ENCODE results near the gene CBX2.

The CBX2 gene

GRCh38 chr17:79793924-79794304, 16.0 kb downstream of the CBX2 start:
- no peak overlapping the region for H3K4me3 ChIP-seq (replicated peaks; ENCODE audit: insufficient read depth, low read length)
- TF ChIP-seq GABPA (IDR thresholded peaks at IDR 0.05; ENCODE audit: low read depth) (no peak), POLR2AphosphoS5 (IDR thresholded peaks at IDR 0.05; ENCODE audit: low read depth) (no peak), SPI1 (IDR thresholded peaks at IDR 0.05; ENCODE audit: borderline replicate concordance, low read depth) (no peak), CTCF (IDR thresholded peaks at IDR 0.05; ENCODE audit: insufficient read depth, low read length) (no peak), REST (IDR thresholded peaks at IDR 0.05; ENCODE audit: insufficient replicate concordance, low read depth) (no peak)
- no peak for DNase-seq (ENCODE audit: low read depth in 1 of 2, low spot score in 1 of 2)
- peaks cover 54% of the 10 kb centered on the region for H3K27me3 ChIP-seq (ENCODE audit: insufficient read depth, poor library complexity, severe bottlenecking)
- H3K27ac ChIP-seq (replicated peaks) = no peak overlapping the region

- no peak overlapping the region for H3K4me3 ChIP-seq (replicated peaks; ENCODE audit: insufficient read depth, low read length)
- DNase-seq (ENCODE audit: low read depth in 1 of 2, low spot score in 1 of 2) = no peak
- H3K27me3 ChIP-seq (ENCODE audit: insufficient read depth, poor library complexity, severe bottlenecking) = peaks cover 54% of the 10 kb centered on the region
- no peak for TF ChIP-seq POLR2AphosphoS5 (IDR thresholded peaks at IDR 0.05; ENCODE audit: low read depth)
- TF ChIP-seq GABPA (IDR thresholded peaks at IDR 0.05; ENCODE audit: low read depth) = no peak
- TF ChIP-seq CTCF (IDR thresholded peaks at IDR 0.05; ENCODE audit: insufficient read depth, low read length) = no peak
- no peak for TF ChIP-seq REST (IDR thresholded peaks at IDR 0.05; ENCODE audit: insufficient replicate concordance, low read depth)
- TF ChIP-seq SPI1 (IDR thresholded peaks at IDR 0.05; ENCODE audit: borderline replicate concordance, low read depth) = no peak
- H3K27ac ChIP-seq (replicated peaks) = no peak overlapping the region
These were observed 16.9 kb downstream of the CBX2 start for GRCh38 chr17:79794659-79795511.

DNA sequence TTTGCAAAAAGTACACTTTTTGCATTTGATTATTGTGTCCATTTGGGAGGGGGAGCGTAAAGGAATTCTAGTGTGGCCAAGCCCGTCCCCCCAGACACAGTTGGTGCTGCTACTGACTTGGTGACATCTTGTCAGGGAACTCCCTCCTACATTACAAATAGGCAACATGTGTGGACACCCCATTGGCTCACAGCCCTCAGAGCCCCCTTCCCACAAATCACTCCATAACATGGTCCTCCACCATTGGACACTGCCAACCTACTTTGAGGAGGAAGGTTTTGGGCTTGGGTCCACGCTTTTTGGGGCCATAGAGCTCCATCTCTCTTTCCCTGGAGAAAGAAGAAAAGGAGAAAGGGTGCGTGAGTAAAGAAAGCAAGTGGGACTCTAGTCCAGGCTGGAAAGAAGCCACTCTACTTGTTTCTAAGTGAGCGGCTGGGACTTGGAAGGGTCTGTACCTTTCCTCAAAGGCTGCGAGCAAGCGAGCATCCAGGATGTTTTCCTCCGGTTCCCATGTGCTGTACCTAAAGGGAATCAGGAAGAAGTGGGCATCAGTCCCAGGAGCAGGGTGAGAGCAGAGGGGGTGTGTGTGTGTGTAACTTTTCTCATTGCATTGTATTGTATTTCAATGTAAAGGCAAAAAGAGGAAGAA, 18.0 kb downstream of the CBX2 start:
- TF ChIP-seq REST (IDR thresholded peaks at IDR 0.05; ENCODE audit: insufficient replicate concordance, low read depth) = no peak
- TF ChIP-seq CTCF (IDR thresholded peaks at IDR 0.05; ENCODE audit: insufficient read depth, low read length) = no peak
- no peak for TF ChIP-seq SPI1 (IDR thresholded peaks at IDR 0.05; ENCODE audit: borderline replicate concordance, low read depth)
- TF ChIP-seq POLR2AphosphoS5 (IDR thresholded peaks at IDR 0.05; ENCODE audit: low read depth) = no peak
- DNase-seq (ENCODE audit: low read depth in 1 of 2, low spot score in 1 of 2) = peak in 1 of 2 experiments; percentile 44
- peaks cover 54% of the 10 kb centered on the region for H3K27me3 ChIP-seq (ENCODE audit: insufficient read depth, poor library complexity, severe bottlenecking)
- peak overlapping the region; percentile 86 for H3K27ac ChIP-seq (replicated peaks)
- H3K4me3 ChIP-seq (replicated peaks; ENCODE audit: insufficient read depth, low read length) = peak overlapping the region; percentile 85

All from HL-60 (cell line).